Measurements from ENCODE around the gene TXNDC12.
"Not testable (repeated sequence)": the region's sequence is repeated elsewhere in the genome, so short reads cannot be mapped to it uniquely, and the experiment has no call there.

GRCh38 chr1:52087892-52088291 is 32.9 kb upstream of the TXNDC12 start:
- not testable (repeated sequence) for TF ChIP-seq CTCF (tag by site-specific recombination; IDR thresholded peaks at IDR 0.05); ZNF112 (tag by site-specific recombination; IDR thresholded peaks at IDR 0.05); KLF1 (tag by site-specific recombination; IDR thresholded peaks at IDR 0.05); YY1 (tag by site-specific recombination; IDR thresholded peaks at IDR 0.05); ZNF692 (tag by site-specific recombination; IDR thresholded peaks at IDR 0.05); ZNF660 (tag by site-specific recombination; IDR thresholded peaks at IDR 0.05); ZNF777 (tag by site-specific recombination; IDR thresholded peaks at IDR 0.05; ENCODE audit: borderline replicate concordance); ZNF362 (tag by site-specific recombination; IDR thresholded peaks at IDR 0.05)
